ENCODE measurements around the gene VSTM2L. TPM values are rescaled to one million over a fixed set of nuclear protein-coding genes. Genes with fewer than 3 reads are reported as not detected.

VSTM2L gene
- total and polyA plus RNA-seq, 2 donors (not counting 1 experiment from before 2014, with no cell fraction given), result 0.66 to 1.7 TPM

- H3K9me3 ChIP-seq (ENCODE audit: control insufficient read depth, insufficient read depth, low read depth, low read length), result no peaks in the 10 kb centered on the region
- no peak overlapping the region for H3K4me3 ChIP-seq (replicated peaks in 1 of 4; ENCODE audit: control extremely low read depth in 1 of 4, insufficient read depth in 1 of 4, low read depth in 3 of 4, low read length in 4 of 4)
- no peak overlapping the region for H3K9ac ChIP-seq (ENCODE audit: insufficient read depth, low read length)
- no peaks in the 10 kb centered on the region for H4K20me1 ChIP-seq (ENCODE audit: control insufficient read depth, extremely low read depth, insufficient read depth, low read length)
- no peaks in the 10 kb centered on the region for H3K79me2 ChIP-seq (ENCODE audit: control insufficient read depth, insufficient read depth, low read length)
- no peaks in the 10 kb centered on the region for H3K27me3 ChIP-seq (ENCODE audit: control insufficient read depth, insufficient read depth, low read length)
- H3K4me1 ChIP-seq (ENCODE audit: control insufficient read depth, extremely low read depth, insufficient read depth, low read length), result peaks cover 5% of the 10 kb centered on the region
- H3K4me2 ChIP-seq (ENCODE audit: extremely low read depth, insufficient read depth, low read length), result no peak overlapping the region
- H3K36me3 ChIP-seq (ENCODE audit: control insufficient read depth, insufficient read depth, low read length), result no peaks in the 10 kb centered on the region
- peak; percentile 86 to 91 for DNase-seq (ENCODE audit: low read depth in 2 of 2)
- no peak overlapping the region for H2AFZ ChIP-seq (ENCODE audit: low read length)
- TF ChIP-seq EZH2 (IDR thresholded peaks at IDR 0.05; ENCODE audit: low read length, missing control alignments) (no peak), CTCF (conservative IDR thresholded peaks at IDR 0.05 in 1 of 2, IDR thresholded peaks at IDR 0.05 in 1 of 2; ENCODE audit: low read depth in 1 of 2, low read length in 2 of 2) (no peak)
- H3K27ac ChIP-seq (ENCODE audit: insufficient read depth, low read length), result no peak overlapping the region
Measured at GRCh38 chr20:37990571-37991151, 87.7 kb downstream of the VSTM2L start.

- Histone ChIP-seq H4K20me1 (ENCODE audit: control insufficient read depth, extremely low read depth, insufficient read depth, low read length) (no peaks in the 10 kb centered on the region), H3K4me3 (replicated peaks in 1 of 4; ENCODE audit: control extremely low read depth in 1 of 4, insufficient read depth in 1 of 4, low read depth in 3 of 4, low read length in 4 of 4) (no peak overlapping the region), H3K4me1 (ENCODE audit: control insufficient read depth, extremely low read depth, insufficient read depth, low read length) (peaks cover 5% of the 10 kb centered on the region), H3K27ac (ENCODE audit: insufficient read depth, low read length) (no peak overlapping the region), H3K9me3 (ENCODE audit: control insufficient read depth, insufficient read depth, low read depth, low read length) (no peaks in the 10 kb centered on the region), H3K27me3 (ENCODE audit: control insufficient read depth, insufficient read depth, low read length) (no peaks in the 10 kb centered on the region), H3K36me3 (ENCODE audit: control insufficient read depth, insufficient read depth, low read length) (peaks cover 3% of the 10 kb centered on the region), H3K4me2 (ENCODE audit: extremely low read depth, insufficient read depth, low read length) (no peak overlapping the region), H3K9ac (ENCODE audit: insufficient read depth, low read length) (no peak overlapping the region), H2AFZ (ENCODE audit: low read length) (no peak overlapping the region), H3K79me2 (ENCODE audit: control insufficient read depth, insufficient read depth, low read length) (no peaks in the 10 kb centered on the region)
- TF ChIP-seq CTCF (conservative IDR thresholded peaks at IDR 0.05 in 1 of 2, IDR thresholded peaks at IDR 0.05 in 1 of 2; ENCODE audit: low read depth in 1 of 2, low read length in 2 of 2) (no peak), EZH2 (IDR thresholded peaks at IDR 0.05; ENCODE audit: low read length, missing control alignments) (no peak)
- DNase-seq (ENCODE audit: low read depth in 2 of 2), result no peak
Measured at GRCh38 chr20:37991157-37991866, 88.4 kb downstream of the VSTM2L start.

GRCh38 chr20:37991908-37992307, 89.0 kb downstream of the VSTM2L start:
- Histone ChIP-seq H3K4me2 (ENCODE audit: extremely low read depth, insufficient read depth, low read length) (no peak overlapping the region), H3K36me3 (ENCODE audit: control insufficient read depth, insufficient read depth, low read length) (peaks cover 8% of the 10 kb centered on the region), H2AFZ (ENCODE audit: low read length) (no peak overlapping the region), H3K27ac (ENCODE audit: insufficient read depth, low read length) (no peak overlapping the region), H3K79me2 (ENCODE audit: control insufficient read depth, insufficient read depth, low read length) (no peaks in the 10 kb centered on the region), H3K9me3 (ENCODE audit: control insufficient read depth, insufficient read depth, low read depth, low read length) (no peaks in the 10 kb centered on the region), H3K9ac (ENCODE audit: insufficient read depth, low read length) (no peak overlapping the region), H3K27me3 (ENCODE audit: control insufficient read depth, insufficient read depth, low read length) (no peaks in the 10 kb centered on the region), H3K4me1 (ENCODE audit: control insufficient read depth, extremely low read depth, insufficient read depth, low read length) (peaks cover 5% of the 10 kb centered on the region), H3K4me3 (replicated peaks in 1 of 4; ENCODE audit: control extremely low read depth in 1 of 4, insufficient read depth in 1 of 4, low read depth in 3 of 4, low read length in 4 of 4) (no peak overlapping the region), H4K20me1 (ENCODE audit: control insufficient read depth, extremely low read depth, insufficient read depth, low read length) (no peaks in the 10 kb centered on the region)
- DNase-seq (ENCODE audit: low read depth in 2 of 2), result no peak
- TF ChIP-seq CTCF (conservative IDR thresholded peaks at IDR 0.05 in 1 of 2, IDR thresholded peaks at IDR 0.05 in 1 of 2; ENCODE audit: low read depth in 1 of 2, low read length in 2 of 2), result no peak
- TF ChIP-seq EZH2 (IDR thresholded peaks at IDR 0.05; ENCODE audit: low read length, missing control alignments), result no peak

All from fibroblast of lung (primary cell).